Smooth muscle cell (in vitro differentiated cells): ENCODE measurements around the gene ULK4. TPM values are rescaled to one million over a fixed set of nuclear protein-coding genes. Genes with fewer than 3 reads are reported as not detected.

Experiments used
- DNase-seq: peaks from one replicate; lab custom pipeline; 2025; ENCODE audit not compliant: unreplicated experiment; lab: John Stamatoyannopoulos, UW
- H2AFZ ChIP-seq: fragments of 200-600 bp; sonication (generic); 2 replicates; pipeline ENCODE4 v1.6.0; 2016; ENCODE audit warnings: antibody characterized with exemption, low read depth, mild to moderate bottlenecking
- H3F3A ChIP-seq: fragments of 200-600 bp; sonication (generic); 2 replicates; pipeline ENCODE4 v1.6.0; 2017; ENCODE audit warnings: antibody characterized with exemption, low read depth
- H3K27ac ChIP-seq: fragments of 200-600 bp; sonication (generic); 2 replicates; pipeline ENCODE4 v1.5.1; 2016; ENCODE audit warnings: low read depth, mild to moderate bottlenecking
- H3K27me3 ChIP-seq: fragments of 200-600 bp; sonication (generic); 2 replicates; pipeline ENCODE4 v1.6.1; 2016; ENCODE audit warnings: low read depth, mild to moderate bottlenecking
- H3K36me3 ChIP-seq: fragments of 200-600 bp; sonication (generic); 2 replicates; pipeline ENCODE4 v1.5.1; 2016; ENCODE audit warnings: low read depth
- H3K4me1 ChIP-seq: fragments of 200-600 bp; sonication (generic); 2 replicates; pipeline ENCODE4 v1.5.1; 2016; ENCODE audit warnings: low read depth
- H3K4me2 ChIP-seq: fragments of 200-600 bp; sonication (generic); 2 replicates; pipeline ENCODE4 v1.6.0; 2016; ENCODE audit warnings: mild to moderate bottlenecking
- H3K4me3 ChIP-seq: fragments of 200-600 bp; sonication (generic); 2 replicates; pipeline ENCODE4 v1.5.1; 2016; ENCODE audit warnings: mild to moderate bottlenecking
- H3K79me2 ChIP-seq: fragments of 200-600 bp; sonication (generic); 2 replicates; pipeline ENCODE4 v1.6.0; 2016; ENCODE audit warnings: low read depth, mild to moderate bottlenecking
- H3K9ac ChIP-seq: fragments of 200-600 bp; sonication (generic); 2 replicates; pipeline ENCODE4 v1.6.0; 2016; ENCODE audit warnings: low read depth
- H3K9me3 ChIP-seq: fragments of 200-600 bp; sonication (generic); replicated peaks from 2 replicates; pipeline ENCODE4 v1.5.1; 2016; ENCODE audit warnings: low read depth
- H4K20me1 ChIP-seq: fragments of 200-600 bp; sonication (generic); 2 replicates; pipeline ENCODE4 v1.6.0; 2016; ENCODE audit warnings: low read depth
- CTCF ChIP-seq: fragments of 200-600 bp; sonication (generic); IDR thresholded peaks from 2 replicates; pipeline ENCODE4 v1.5.1; 2017; ENCODE audit warnings: borderline replicate concordance, mild to moderate bottlenecking, antibody characterized with exemption; ENCODE audit not compliant: insufficient read depth, poor library complexity, severe bottlenecking
- WGBS: methylation state at CpG from one replicate; pipeline ENCODE4 v1.1.7; 2016; ENCODE audit warnings: low lambda C conversion rate; 5-methylcytosine and 5-hydroxymethylcytosine counted together
- polyA plus RNA-seq: library from polyadenylated mRNA; unstranded; fragments of >200 nt; fragmentation: Nextera tagmentation; extraction: Ambion mirVana; gene quantifications from 2 replicates; pipeline ENCODE4 v1.2.1, GENCODE V29; 2016
- total RNA-seq: library from RNA; depleted of rRNA; stranded (reverse); fragments of >200 nt; gene quantifications from 2 replicates; pipeline ENCODE4 v1.2.3, GENCODE V29; 2014

ULK4 gene
- total and polyA plus RNA-seq, 2 experiments from 2014 or later, result 4.3 to 14.2 TPM

GRCh38 chr3:41296556-41296955, 665.3 kb downstream of the ULK4 start:
- WGBS, result 95% methylated on average over 2 of the region's 2 CpGs
- DNase-seq, result no peak
- H3K9ac ChIP-seq, result no peak overlapping the region
- no peaks in the 10 kb centered on the region for H3K4me1 ChIP-seq
- H3K27ac ChIP-seq, result no peak overlapping the region
- H3K36me3 ChIP-seq, result no peaks in the 10 kb centered on the region
- no peaks in the 10 kb centered on the region for H4K20me1 ChIP-seq
- no peaks in the 10 kb centered on the region for H3K9me3 ChIP-seq
- H3K4me3 ChIP-seq, result no peak overlapping the region
- no peaks in the 10 kb centered on the region for H3F3A ChIP-seq
- no peak overlapping the region for H2AFZ ChIP-seq
- no peaks in the 10 kb centered on the region for H3K79me2 ChIP-seq
- H3K27me3 ChIP-seq, result no peaks in the 10 kb centered on the region
- no peak overlapping the region for H3K4me2 ChIP-seq
- TF ChIP-seq CTCF, result no peak

DNA sequence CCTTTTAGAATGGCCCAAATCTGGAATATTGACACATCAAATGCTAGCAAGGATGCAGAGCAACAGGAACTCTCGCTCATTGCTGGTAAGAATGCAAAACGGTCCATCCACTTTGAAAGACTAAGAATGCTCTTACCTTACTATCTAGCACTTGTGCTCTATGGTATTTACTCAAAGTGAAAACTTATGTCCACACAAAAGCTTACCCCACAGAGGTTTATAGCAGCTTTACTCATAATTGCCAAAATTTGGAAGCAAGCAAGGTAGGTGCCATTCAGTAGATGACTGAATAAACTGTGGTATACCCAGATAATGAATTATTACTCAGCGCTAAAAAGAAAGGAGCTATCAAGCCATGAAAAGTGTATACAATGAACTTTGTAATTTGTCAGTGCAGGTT, 666.2 kb downstream of the ULK4 start:
- TF ChIP-seq CTCF, result no peak
- Histone ChIP-seq H3K9ac (no peak overlapping the region), H4K20me1 (no peaks in the 10 kb centered on the region), H3K9me3 (no peaks in the 10 kb centered on the region), H3K4me1 (no peaks in the 10 kb centered on the region), H3K4me3 (no peak overlapping the region), H3K79me2 (no peaks in the 10 kb centered on the region), H3K27ac (no peak overlapping the region), H3K4me2 (no peak overlapping the region), H3F3A (no peaks in the 10 kb centered on the region), H2AFZ (no peak overlapping the region), H3K27me3 (no peaks in the 10 kb centered on the region), H3K36me3 (no peaks in the 10 kb centered on the region)
- WGBS, result 78% methylated on average over 3 of the region's 3 CpGs
- no peak for DNase-seq

GRCh38 chr3:41293169-41293681, 668.7 kb downstream of the ULK4 start:
- no peak for TF ChIP-seq CTCF
- H3K9me3 ChIP-seq, result no peaks in the 10 kb centered on the region
- 97% methylated on average over 1 of the region's 1 CpG for WGBS
- H3F3A ChIP-seq, result no peaks in the 10 kb centered on the region
- H4K20me1 ChIP-seq, result no peaks in the 10 kb centered on the region
- H3K27me3 ChIP-seq, result no peaks in the 10 kb centered on the region
- DNase-seq, result no peak
- H3K9ac ChIP-seq, result no peak overlapping the region
- H2AFZ ChIP-seq, result no peak overlapping the region
- no peaks in the 10 kb centered on the region for H3K79me2 ChIP-seq
- H3K4me3 ChIP-seq, result no peak overlapping the region
- H3K4me1 ChIP-seq, result no peaks in the 10 kb centered on the region
- no peaks in the 10 kb centered on the region for H3K36me3 ChIP-seq
- no peak overlapping the region for H3K27ac ChIP-seq
- no peak overlapping the region for H3K4me2 ChIP-seq

DNA sequence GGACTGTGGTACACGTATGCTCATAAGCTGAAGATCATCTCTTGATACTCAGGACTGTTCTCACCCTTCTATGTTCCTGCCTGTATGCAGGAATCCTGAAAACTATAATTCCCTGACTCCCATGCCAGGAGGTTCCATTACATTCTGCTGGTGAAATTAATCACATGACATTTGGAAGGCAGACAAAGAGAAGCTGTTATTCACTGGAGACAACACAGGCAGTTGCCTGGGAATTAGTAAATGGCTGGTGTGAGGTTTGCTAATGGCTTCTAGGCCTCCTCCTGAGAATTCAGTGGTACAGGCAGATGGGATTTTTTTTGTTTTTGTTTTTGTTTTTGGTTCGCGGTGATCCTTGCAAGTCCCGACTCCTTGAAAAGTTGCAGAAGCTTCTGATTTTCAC, 671.2 kb downstream of the ULK4 start:
- H4K20me1 ChIP-seq, result no peaks in the 10 kb centered on the region
- H3K9ac ChIP-seq, result no peak overlapping the region
- H3K4me3 ChIP-seq, result no peak overlapping the region
- no peaks in the 10 kb centered on the region for H3K27me3 ChIP-seq
- H2AFZ ChIP-seq, result no peak overlapping the region
- no peaks in the 10 kb centered on the region for H3K79me2 ChIP-seq
- H3K4me1 ChIP-seq, result no peaks in the 10 kb centered on the region
- no peaks in the 10 kb centered on the region for H3K9me3 ChIP-seq
- no peaks in the 10 kb centered on the region for H3F3A ChIP-seq
- 87% methylated on average over 4 of the region's 4 CpGs for WGBS
- TF ChIP-seq CTCF, result no peak
- H3K27ac ChIP-seq, result no peak overlapping the region
- H3K36me3 ChIP-seq, result no peaks in the 10 kb centered on the region
- DNase-seq, result no peak
- H3K4me2 ChIP-seq, result no peak overlapping the region
